ENCODE data around the gene B4GALT5. TPM values are rescaled to one million over a fixed set of nuclear protein-coding genes. Genes with fewer than 3 reads are reported as not detected.

B4GALT5 gene
- total RNA-seq, 1 experiment from 2014 or later, result 77.0 TPM

DNA sequence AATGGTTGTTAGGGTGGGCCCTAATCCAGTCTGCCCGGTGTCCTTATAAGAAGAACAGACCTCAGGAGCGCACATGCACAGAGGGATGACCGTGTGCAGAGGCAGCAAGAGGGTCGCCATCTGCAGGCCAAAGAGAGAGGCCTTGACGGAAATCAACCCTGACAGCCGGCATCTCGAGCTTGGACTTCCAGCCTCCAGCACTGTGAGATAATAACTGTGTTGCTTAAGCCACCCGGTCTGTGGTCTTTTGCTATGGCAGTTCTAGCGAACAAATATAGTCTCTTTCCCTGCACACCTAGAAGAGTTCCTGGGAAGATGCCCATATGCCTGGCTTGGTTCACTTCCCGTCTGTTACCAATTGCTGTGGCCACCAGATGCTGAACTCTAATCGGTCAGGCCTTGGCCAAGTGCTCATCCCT, 110.5 kb downstream of the B4GALT5 start:
- H2AFZ ChIP-seq (ENCODE audit: low read length), result no peak overlapping the region

More for the DNA sequence above, 110.5 kb downstream of the B4GALT5 start:
- H3K4me1 Mint-ChIP-seq, result 0 out of 4 replicates have a peak, but pooled peaks cover 0 to 2% of the 10 kb centered on the region in 2 experiments
- no peak overlapping the region for H3K18ac ChIP-seq (ENCODE audit: insufficient read length, low read depth, low read length)
- no peak overlapping the region for H3K4me2 ChIP-seq (ENCODE audit: insufficient read depth, insufficient read length, low read length)
- H2BK12ac ChIP-seq (ENCODE audit: insufficient read length, low read depth, low read length), result no peak overlapping the region
- H2BK20ac ChIP-seq (ENCODE audit: low read depth, low read length, poor library complexity, severe bottlenecking), result no peak overlapping the region
- H4K20me1 ChIP-seq (ENCODE audit: control insufficient read depth, insufficient read depth, insufficient read length), result no peaks in the 10 kb centered on the region
- no peak overlapping the region for H3T11ph ChIP-seq (ENCODE audit: low read length)
- no peak overlapping the region for H4K8ac ChIP-seq (replicated peaks; ENCODE audit: insufficient read length, low read depth, low read length)
- TF ChIP-seq, protein P1, sequence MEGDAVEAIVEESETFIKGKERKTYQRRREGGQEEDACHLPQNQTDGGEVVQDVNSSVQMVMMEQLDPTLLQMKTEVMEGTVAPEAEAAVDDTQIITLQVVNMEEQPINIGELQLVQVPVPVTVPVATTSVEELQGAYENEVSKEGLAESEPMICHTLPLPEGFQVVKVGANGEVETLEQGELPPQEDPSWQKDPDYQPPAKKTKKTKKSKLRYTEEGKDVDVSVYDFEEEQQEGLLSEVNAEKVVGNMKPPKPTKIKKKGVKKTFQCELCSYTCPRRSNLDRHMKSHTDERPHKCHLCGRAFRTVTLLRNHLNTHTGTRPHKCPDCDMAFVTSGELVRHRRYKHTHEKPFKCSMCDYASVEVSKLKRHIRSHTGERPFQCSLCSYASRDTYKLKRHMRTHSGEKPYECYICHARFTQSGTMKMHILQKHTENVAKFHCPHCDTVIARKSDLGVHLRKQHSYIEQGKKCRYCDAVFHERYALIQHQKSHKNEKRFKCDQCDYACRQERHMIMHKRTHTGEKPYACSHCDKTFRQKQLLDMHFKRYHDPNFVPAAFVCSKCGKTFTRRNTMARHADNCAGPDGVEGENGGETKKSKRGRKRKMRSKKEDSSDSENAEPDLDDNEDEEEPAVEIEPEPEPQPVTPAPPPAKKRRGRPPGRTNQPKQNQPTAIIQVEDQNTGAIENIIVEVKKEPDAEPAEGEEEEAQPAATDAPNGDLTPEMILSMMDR (conservative IDR thresholded peaks at IDR 0.05), result peak; percentile 66
- no peak overlapping the region for H2BK5ac ChIP-seq (ENCODE audit: insufficient read length, low read length)
- no peak overlapping the region for H3K56ac ChIP-seq (ENCODE audit: insufficient read length, low read depth, low read length)
- H3K9me3 ChIP-seq (ENCODE audit: control insufficient read depth, low read depth, low read length), result no peaks in the 10 kb centered on the region
- H3K4me1 ChIP-seq (ENCODE audit: insufficient read depth, low read length), result no peaks in the 10 kb centered on the region
- no peak overlapping the region for H3K27ac Mint-ChIP-seq
- no peaks in the 10 kb centered on the region for H3K23me2 ChIP-seq (ENCODE audit: insufficient read length, low read depth, low read length, poor library complexity, severe bottlenecking)
- no peaks in the 10 kb centered on the region for H3K36me3 Mint-ChIP-seq (ENCODE audit: insufficient read depth in 1 of 3, low read depth in 3 of 3)
- no peak overlapping the region for H3K14ac ChIP-seq (ENCODE audit: insufficient read depth, low read length)
- no peak overlapping the region for H3K9ac ChIP-seq (ENCODE audit: extremely low read depth, insufficient read length, low read length)
- H3K4ac ChIP-seq (ENCODE audit: low read depth, low read length), result no peak overlapping the region
- H3K27me3 ChIP-seq (ENCODE audit: insufficient read depth, low read length), result no peaks in the 10 kb centered on the region
- H4K91ac ChIP-seq (ENCODE audit: insufficient read length, low read depth, low read length), result no peak overlapping the region
- no peak overlapping the region for H2BK15ac ChIP-seq (ENCODE audit: low read depth, low read length)
- H3K79me1 ChIP-seq (ENCODE audit: insufficient read depth, low read depth, low read length, poor library complexity, severe bottlenecking), result no peaks in the 10 kb centered on the region
- no peak overlapping the region for H3K27ac ChIP-seq (ENCODE audit: insufficient read length, low read depth, low read length)
- WGBS (ENCODE audit: extremely low coverage, insufficient read length, low lambda C conversion rate), result no CpG with 5 or more reads among the region's 11 CpGs
- peak; percentile 71 for DNase-seq
- no peak overlapping the region for H2BK120ac ChIP-seq (ENCODE audit: low read depth, low read length, poor library complexity, severe bottlenecking)
- no peak overlapping the region for H2AK5ac ChIP-seq (ENCODE audit: insufficient read length, low read length)
- no peaks in the 10 kb centered on the region for H3K79me2 ChIP-seq (ENCODE audit: insufficient read depth, low read length)
- no peak overlapping the region for H3K4me3 Mint-ChIP-seq
- H3K9me3 Mint-ChIP-seq, result no peaks in the 10 kb centered on the region
- H3K27me3 Mint-ChIP-seq (ENCODE audit: low read depth), result peaks cover 2% of the 10 kb centered on the region
- H3K23ac ChIP-seq (ENCODE audit: insufficient read length, low read depth, low read length), result no peak overlapping the region
- no peak overlapping the region for H4K5ac ChIP-seq (ENCODE audit: insufficient read length, low read depth, low read length)
